IPS DF 6.9 (cell line): Measurements from ENCODE around the gene CLEC2B.

Source experiments
- DNase-seq: peaks from one replicate; pipeline ENCODE4 v3.0.0-alpha.2; 2013; ENCODE audit warnings: low read depth, low spot score
- H3K27ac ChIP-seq: one replicate; pipeline ENCODE4 v1.5.1; 2013; ENCODE audit warnings: low read length, control low read depth
- H3K27me3 ChIP-seq: 2 replicates; pipeline ENCODE4 v1.6.1; 2013; ENCODE audit warnings: mild to moderate bottlenecking, low read length; ENCODE audit not compliant: control insufficient read depth, insufficient read depth
- H3K36me3 ChIP-seq: 2 replicates; pipeline ENCODE4 v1.6.1; 2013; ENCODE audit warnings: low read length; ENCODE audit not compliant: control insufficient read depth, insufficient read depth
- H3K4me1 ChIP-seq: 2 replicates; pipeline ENCODE4 v1.6.1; 2013; ENCODE audit warnings: low read length; ENCODE audit not compliant: control insufficient read depth, insufficient read depth
- H3K4me3 ChIP-seq: 2 replicates; pipeline ENCODE4 v1.5.1; 2013; ENCODE audit warnings: mild to moderate bottlenecking, low read length
- H3K9me3 ChIP-seq: 2 replicates; pipeline ENCODE4 v1.6.1; 2013; ENCODE audit warnings: low read length, inconsistent platforms; ENCODE audit not compliant: control insufficient read depth, insufficient read depth
- WGBS: extraction: QIAGEN DNeasy Blood & Tissue Kit; methylation state at CpG from one replicate; pipeline ENCODE4 v1.1.7; 2013; ENCODE audit warnings: mixed read lengths, missing lambda C conversion rate; ENCODE audit not compliant: insufficient read length, insufficient coverage; 5-methylcytosine and 5-hydroxymethylcytosine counted together

CLEC2B gene

GRCh38 chr12:9809866-9810265, 59.3 kb downstream of the CLEC2B start:
- H3K27ac ChIP-seq: no peak overlapping the region
- H3K36me3 ChIP-seq: no peaks in the 10 kb centered on the region
- no peaks in the 10 kb centered on the region for H3K4me1 ChIP-seq
- no peaks in the 10 kb centered on the region for H3K27me3 ChIP-seq
- H3K4me3 ChIP-seq: no peak overlapping the region
- no peak for DNase-seq
- no peaks in the 10 kb centered on the region for H3K9me3 ChIP-seq

- Histone ChIP-seq H3K36me3 (no peaks in the 10 kb centered on the region), H3K27me3 (no peaks in the 10 kb centered on the region), H3K9me3 (no peaks in the 10 kb centered on the region), H3K27ac (no peak overlapping the region), H3K4me1 (no peaks in the 10 kb centered on the region), H3K4me3 (no peak overlapping the region)
- no peak for DNase-seq
- 100% methylated on average over 1 of the region's 4 CpGs for WGBS
Observed at GRCh38 chr12:9809338-9809737, 59.8 kb downstream of the CLEC2B start.

- H3K27me3 ChIP-seq: no peaks in the 10 kb centered on the region
- no peaks in the 10 kb centered on the region for H3K4me1 ChIP-seq
- no peaks in the 10 kb centered on the region for H3K9me3 ChIP-seq
- no CpG with 5 or more reads among the region's 3 CpGs for WGBS
- no peak for DNase-seq
- no peaks in the 10 kb centered on the region for H3K36me3 ChIP-seq
- no peak overlapping the region for H3K27ac ChIP-seq
- no peak overlapping the region for H3K4me3 ChIP-seq
Observed at GRCh38 chr12:9808504-9808903, 60.6 kb downstream of the CLEC2B start.

GRCh38 chr12:9806714-9807113, 62.4 kb downstream of the CLEC2B start:
- H3K27me3 ChIP-seq: no peaks in the 10 kb centered on the region

GRCh38 chr12:9805883-9806282, 63.3 kb downstream of the CLEC2B start:
- Histone ChIP-seq H3K27me3 (no peaks in the 10 kb centered on the region), H3K9me3 (no peaks in the 10 kb centered on the region), H3K4me1 (no peaks in the 10 kb centered on the region), H3K36me3 (no peaks in the 10 kb centered on the region), H3K4me3 (no peak overlapping the region), H3K27ac (no peak overlapping the region)
- DNase-seq: no peak
- no CpG with 5 or more reads among the region's 2 CpGs for WGBS

More at GRCh38 chr12:9806714-9807113, 62.4 kb downstream of the CLEC2B start:
- DNase-seq: no peak
- H3K4me3 ChIP-seq: no peak overlapping the region
- no peak overlapping the region for H3K27ac ChIP-seq
- no peaks in the 10 kb centered on the region for H3K9me3 ChIP-seq
- no peaks in the 10 kb centered on the region for H3K4me1 ChIP-seq
- WGBS: no CpG with 5 or more reads among the region's 4 CpGs
- H3K36me3 ChIP-seq: no peaks in the 10 kb centered on the region
